Neural cell (in vitro differentiated cells): Measurements from ENCODE around the gene TBATA. TPM values are rescaled to one million over a fixed set of nuclear protein-coding genes. Genes with fewer than 3 reads are reported as not detected.

ENCODE experiments used
- H2AFZ ChIP-seq: fragments of 200-600, 300-800 bp; sonication (generic), shearing (Covaris generic); 2 replicates; pipeline ENCODE4 v1.6.0; 2014; ENCODE audit warnings: low read depth, mild to moderate bottlenecking, antibody characterized with exemption, low read length, moderate library complexity
- H3F3A ChIP-seq: fragments of 200-600 bp; shearing (Covaris generic); 2 replicates; pipeline ENCODE4 v1.6.1; 2016; ENCODE audit warnings: mild to moderate bottlenecking, moderate library complexity, mixed read lengths, antibody characterized with exemption, low read length; ENCODE audit not compliant: insufficient read depth, poor library complexity, severe bottlenecking
- H3K27ac ChIP-seq: fragments of 200-600, 300-800 bp; sonication (generic), shearing (Covaris generic); 2 replicates; pipeline ENCODE4 v1.5.1; 2014; ENCODE audit warnings: mild to moderate bottlenecking, low read length, moderate library complexity
- H3K27me3 ChIP-seq: fragments of 300-800, 200-600 bp; sonication (generic), shearing (Covaris generic); 2 replicates; pipeline ENCODE4 v1.6.0; 2014; ENCODE audit warnings: mild to moderate bottlenecking, low read depth, low read length, moderate library complexity; ENCODE audit not compliant: insufficient read depth
- H3K36me3 ChIP-seq: fragments of 300-800, 200-600 bp; sonication (generic), shearing (Covaris generic); 2 replicates; pipeline ENCODE4 v1.5.1; 2014; ENCODE audit warnings: mild to moderate bottlenecking, antibody characterized with exemption, low read length, moderate library complexity; ENCODE audit not compliant: insufficient read depth
- H3K4me2 ChIP-seq: fragments of 300-800, 200-600 bp; sonication (generic), shearing (Covaris generic); 2 replicates; pipeline ENCODE4 v1.6.0; 2014; ENCODE audit warnings: mild to moderate bottlenecking, low read length
- H3K4me3 ChIP-seq: fragments of 300-800, 200-600 bp; sonication (generic), shearing (Covaris generic); 2 replicates; pipeline ENCODE4 v1.5.1; 2014; ENCODE audit warnings: mild to moderate bottlenecking, low read length, moderate library complexity
- H3K79me2 ChIP-seq: fragments of 200-600 bp; shearing (Covaris generic); replicated peaks from 2 replicates; pipeline ENCODE4 v1.6.0; 2014; ENCODE audit warnings: mild to moderate bottlenecking, low read length, moderate library complexity; ENCODE audit not compliant: insufficient read depth
- H3K9ac ChIP-seq: fragments of 300-800, 200-600 bp; sonication (generic), shearing (Covaris generic); 2 replicates; pipeline ENCODE4 v1.6.1; 2016; ENCODE audit warnings: mild to moderate bottlenecking, low read length, mixed read lengths
- H3K9me2 ChIP-seq: fragments of 200-600 bp; shearing (Covaris generic); 2 replicates; pipeline ENCODE4 v1.6.1; 2016; ENCODE audit warnings: mild to moderate bottlenecking, low read length, mixed read lengths; ENCODE audit not compliant: insufficient read depth
- H3K9me3 ChIP-seq: fragments of 200-600, 300-800 bp; sonication (generic), shearing (Covaris generic); 2 replicates; pipeline ENCODE4 v1.6.1; 2016; ENCODE audit warnings: mild to moderate bottlenecking, mixed run types, low read length, moderate library complexity, mixed read lengths
- H4K20me1 ChIP-seq: fragments of 200-600 bp; shearing (Covaris generic); 2 replicates; pipeline ENCODE4 v1.6.1; 2016; ENCODE audit warnings: mild to moderate bottlenecking, mixed run types; ENCODE audit not compliant: insufficient read depth
- CTCF ChIP-seq: fragments of 450-650 bp; IDR thresholded peaks from 2 replicates; pipeline ENCODE4 v1.5.1; 2014; ENCODE audit warnings: antibody characterized with exemption, mild to moderate bottlenecking, moderate library complexity; ENCODE audit not compliant: poor library complexity, severe bottlenecking
- EP300 ChIP-seq: fragments of 450-650 bp; conservative IDR thresholded peaks from 2 replicates; pipeline ENCODE4 v1.6.1; 2014; ENCODE audit warnings: antibody characterized with exemption, mild to moderate bottlenecking, moderate library complexity; ENCODE audit not compliant: poor library complexity, severe bottlenecking
- EZH2 ChIP-seq: fragments of 200-600, 300-800 bp; shearing (Covaris generic), sonication (generic); IDR thresholded peaks from 2 replicates; pipeline ENCODE4 v1.6.1; 2014; ENCODE audit warnings: antibody characterized with exemption, low read length, borderline replicate concordance, mild to moderate bottlenecking; ENCODE audit not compliant: insufficient read depth, poor library complexity, severe bottlenecking
- MXI1 ChIP-seq: fragments of 450-650 bp; conservative IDR thresholded peaks from 2 replicates; pipeline ENCODE4 v1.6.1; 2014; ENCODE audit warnings: antibody characterized with exemption, mild to moderate bottlenecking; ENCODE audit not compliant: poor library complexity, severe bottlenecking
- POLR2AphosphoS5 ChIP-seq: IDR thresholded peaks from 2 replicates; pipeline ENCODE4 v1.6.1; 2012
- RAD21 ChIP-seq: fragments of 450-650 bp; conservative IDR thresholded peaks from 2 replicates; pipeline ENCODE4 v1.6.1; 2014; ENCODE audit warnings: antibody characterized with exemption, mild to moderate bottlenecking, moderate library complexity
- REST ChIP-seq: IDR thresholded peaks from 2 replicates; pipeline ENCODE4 v1.6.1; 2012; ENCODE audit warnings: borderline replicate concordance
- SMC3 ChIP-seq: fragments of 450-650 bp; conservative IDR thresholded peaks from 2 replicates; pipeline ENCODE4 v1.6.1; 2014; ENCODE audit warnings: antibody characterized with exemption, mild to moderate bottlenecking, moderate library complexity; ENCODE audit not compliant: poor library complexity
- TAF1 ChIP-seq: IDR thresholded peaks from 2 replicates; pipeline ENCODE4 v1.6.1; 2012; ENCODE audit warnings: low read depth
- polyA plus RNA-seq: library from polyadenylated mRNA; depleted of rRNA; stranded (reverse); fragments of >200 nt; gene quantifications from 2 replicates; pipeline ENCODE4 v1.2.3, GENCODE V29; 2014

The TBATA gene
- polyA plus RNA-seq, 1 donor from 2014 or later: not detected

GRCh38 chr10:70723771-70724170 lies 61.4 kb downstream of the TBATA start:
- Histone ChIP-seq H3K27me3 (no peaks in the 10 kb centered on the region), H3K27ac (no peak overlapping the region), H3K9me2 (no peaks in the 10 kb centered on the region), H2AFZ (no peak overlapping the region), H3K9me3 (no peaks in the 10 kb centered on the region), H3K9ac (no peak overlapping the region), H3K4me3 (no peak overlapping the region), H3K4me2 (no peak overlapping the region), H3K79me2 (no peaks in the 10 kb centered on the region), H3F3A (no peaks in the 10 kb centered on the region), H4K20me1 (no peaks in the 10 kb centered on the region), H3K36me3 (no peaks in the 10 kb centered on the region)
- TF ChIP-seq SMC3 (no peak), TAF1 (no peak), REST (no peak), CTCF (no peak), POLR2AphosphoS5 (no peak)

GRCh38 chr10:70722820-70723424 lies 62.3 kb downstream of the TBATA start:
- no peaks in the 10 kb centered on the region for H3K9me2 ChIP-seq

More at GRCh38 chr10:70722820-70723424, 62.3 kb downstream of the TBATA start:
- H3F3A ChIP-seq: no peaks in the 10 kb centered on the region
- H3K36me3 ChIP-seq: no peaks in the 10 kb centered on the region
- H3K79me2 ChIP-seq: no peaks in the 10 kb centered on the region
- H3K4me2 ChIP-seq: no peak overlapping the region
- TF ChIP-seq SMC3: no peak
- no peak for TF ChIP-seq MXI1
- TF ChIP-seq EZH2: no peak
- TF ChIP-seq RAD21: no peak
- no peak for TF ChIP-seq TAF1
- no peak for TF ChIP-seq EP300
- TF ChIP-seq REST: no peak
- TF ChIP-seq POLR2AphosphoS5: no peak
- TF ChIP-seq CTCF: no peak
- H2AFZ ChIP-seq: no peak overlapping the region
- no peak overlapping the region for H3K27ac ChIP-seq
- H3K27me3 ChIP-seq: no peaks in the 10 kb centered on the region
- H3K9me3 ChIP-seq: no peaks in the 10 kb centered on the region
- H3K9ac ChIP-seq: no peak overlapping the region
- no peak overlapping the region for H3K4me3 ChIP-seq
- H4K20me1 ChIP-seq: no peaks in the 10 kb centered on the region
